Body of pancreas (tissue), 4 donors: ENCODE results near the gene RAD21L1.

Source experiments
- CTCF ChIP-seq, 7 experiments: fragments of 450-650 bp in 4 of 7; fragments of 200-600 bp in 3 of 7; sonication (generic) in 3 of 7; IDR thresholded peaks; one replicate each; pipeline ENCODE4 v1.5.1; 2016 to 2019; ENCODE audit warnings: antibody characterized with exemption in 7 of 7
- POLR2A ChIP-seq, 3 donors: fragments of 450-650 bp; IDR thresholded peaks; one replicate each; pipeline ENCODE4 v1.6.1; 2016; ENCODE audit warnings: antibody characterized with exemption in 3 of 3, mild to moderate bottlenecking in 2 of 3

GRCh38 chr20:1263853-1264252 is 38.0 kb downstream of the RAD21L1 start:
- TF ChIP-seq CTCF (IDR thresholded peaks at IDR 0.05), result no peak
- TF ChIP-seq POLR2A (IDR thresholded peaks at IDR 0.05), result no peak
